HG02885 (cell line): Measurements from ENCODE around the gene SCGN.

Source experiments
- ATAC-seq: cut with Tn5 transposase; IDR thresholded peaks from one replicate; pipeline ENCODE4 v1.9.1; 2021; ENCODE audit warnings: mild to moderate bottlenecking; ENCODE audit not compliant: unreplicated experiment, poor library complexity

The SCGN gene, protein sequence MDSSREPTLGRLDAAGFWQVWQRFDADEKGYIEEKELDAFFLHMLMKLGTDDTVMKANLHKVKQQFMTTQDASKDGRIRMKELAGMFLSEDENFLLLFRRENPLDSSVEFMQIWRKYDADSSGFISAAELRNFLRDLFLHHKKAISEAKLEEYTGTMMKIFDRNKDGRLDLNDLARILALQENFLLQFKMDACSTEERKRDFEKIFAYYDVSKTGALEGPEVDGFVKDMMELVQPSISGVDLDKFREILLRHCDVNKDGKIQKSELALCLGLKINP

DNA sequence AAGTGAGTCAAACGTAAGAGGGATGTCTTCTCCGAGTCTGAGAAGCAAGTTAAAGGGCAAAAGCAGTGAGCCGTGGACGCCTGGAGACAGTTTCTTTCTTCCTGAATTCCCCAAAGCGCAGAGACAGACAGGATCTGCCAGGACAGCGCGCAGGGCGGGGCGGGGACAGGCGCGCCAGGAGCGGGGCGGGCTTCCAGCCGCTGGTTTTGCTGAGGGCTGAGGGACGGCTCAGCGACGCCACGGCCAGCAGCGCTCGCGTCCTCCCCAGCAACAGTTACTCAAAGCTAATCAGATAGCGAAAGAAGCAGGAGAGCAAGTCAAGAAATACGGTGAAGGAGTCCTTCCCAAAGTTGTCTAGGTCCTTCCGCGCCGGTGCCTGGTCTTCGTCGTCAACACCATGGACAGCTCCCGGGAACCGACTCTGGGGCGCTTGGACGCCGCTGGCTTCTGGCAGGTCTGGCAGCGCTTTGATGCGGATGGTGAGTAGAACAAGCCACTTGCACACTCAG, at the start of gene SCGN:
TSS of gene SCGN (plus strand) at position 209 of the 509 bp plus-strand sequence. CDS start at position 398, 189 bp downstream.
- no peak for ATAC-seq

DNA sequence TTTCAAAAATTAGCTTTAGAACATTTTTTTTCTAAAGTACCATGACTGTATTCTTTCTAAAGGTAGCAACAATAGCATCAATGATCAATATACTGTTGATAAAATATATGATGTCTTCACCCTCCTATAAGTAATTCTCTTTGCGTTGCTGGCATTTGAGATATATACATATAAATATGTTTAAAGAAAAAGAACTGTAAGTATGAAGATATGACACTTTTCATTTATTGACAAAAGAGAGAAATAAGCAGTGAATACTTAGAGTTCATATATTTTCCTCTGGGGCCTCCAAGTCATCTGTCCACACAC, 49.4 kb upstream of the SCGN start:
- ATAC-seq: no peak

DNA sequence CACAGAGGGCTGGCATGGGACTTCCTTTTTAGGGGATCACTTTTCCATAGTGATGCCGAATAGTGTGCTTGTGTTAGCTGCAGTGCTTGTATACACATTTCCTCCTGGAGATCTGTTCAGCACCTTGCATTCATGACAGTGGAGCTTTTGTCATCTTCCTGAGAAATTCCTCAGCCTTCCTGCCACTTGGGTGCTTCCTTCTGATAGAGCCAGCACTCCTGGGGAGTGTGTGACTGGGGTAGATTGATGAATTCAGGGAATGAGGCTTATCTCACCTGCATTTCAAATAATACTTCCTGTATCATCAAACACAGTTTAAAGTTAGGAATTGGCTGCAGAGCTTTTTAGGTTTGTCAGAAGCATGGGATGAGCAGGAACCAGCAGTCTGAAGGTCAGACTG, 48.8 kb upstream of the SCGN start:
- no peak for ATAC-seq

DNA sequence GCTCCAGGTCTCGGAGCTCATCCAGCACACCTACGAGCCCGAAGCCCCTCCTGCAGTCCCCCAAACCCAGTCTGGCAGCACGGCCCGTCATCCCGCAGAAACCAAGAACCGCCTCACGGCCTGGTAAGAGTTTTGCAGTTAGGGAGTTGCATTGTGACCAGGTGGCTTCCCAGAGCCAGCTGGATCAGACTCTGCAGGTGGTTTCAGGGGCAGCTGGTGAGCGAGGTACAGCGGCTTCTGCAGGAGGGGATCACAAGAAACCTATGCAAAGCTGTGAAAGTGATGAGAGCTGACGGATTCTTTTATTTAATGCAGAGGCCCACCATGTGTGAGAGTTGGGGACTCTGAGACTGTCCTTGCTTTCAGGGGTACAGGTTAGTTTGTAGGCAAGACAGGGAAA, 45.9 kb upstream of the SCGN start:
- ATAC-seq: no peak

DNA sequence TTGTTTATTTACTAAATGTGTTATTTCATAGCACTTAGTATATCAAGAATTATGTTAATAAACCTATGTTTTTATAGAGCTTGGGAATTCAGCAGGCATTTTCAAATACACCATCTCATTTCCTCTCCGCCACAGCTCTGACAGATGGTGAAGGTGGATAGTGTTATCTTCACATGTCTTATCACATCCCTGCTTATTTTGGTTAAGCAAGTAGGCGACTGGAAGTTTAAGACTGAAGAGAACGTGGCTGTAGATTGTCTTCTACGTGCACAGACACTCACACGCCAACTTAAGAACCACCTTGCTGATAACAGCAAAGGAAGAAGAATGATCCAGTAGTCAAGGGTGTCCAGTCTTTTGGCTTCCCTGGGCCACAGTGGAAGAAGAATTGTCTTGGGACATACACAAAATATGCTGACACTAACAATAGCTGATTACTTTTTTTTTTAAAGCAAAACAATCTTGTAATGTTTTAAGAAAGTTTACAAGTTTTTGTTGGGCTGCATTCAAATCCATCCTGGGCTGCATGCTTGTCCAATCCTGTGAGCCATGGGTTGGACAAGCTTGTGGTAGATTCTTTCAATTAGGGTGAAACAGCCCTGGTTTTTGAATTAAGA, 43.3 kb upstream of the SCGN start:
- ATAC-seq: no peak

DNA sequence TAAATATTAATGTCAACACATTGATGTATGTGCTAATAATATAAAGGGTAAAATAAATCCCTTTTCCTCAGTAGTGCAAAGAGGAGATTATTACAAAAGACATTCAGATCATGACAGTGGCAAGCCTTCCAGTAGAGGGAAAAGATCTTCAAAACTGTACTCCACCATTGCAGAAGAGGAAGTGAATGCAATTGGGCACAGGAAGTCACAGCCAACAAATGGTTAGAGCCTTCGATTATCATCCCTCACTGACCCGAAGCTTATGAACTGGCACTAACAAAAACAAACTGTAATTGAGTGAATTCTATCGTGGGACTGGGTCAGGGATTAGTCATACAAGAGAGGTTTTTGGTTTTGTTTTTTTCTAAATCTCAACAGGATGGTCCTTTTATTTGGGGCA, 39.3 kb upstream of the SCGN start:
- no peak for ATAC-seq

DNA sequence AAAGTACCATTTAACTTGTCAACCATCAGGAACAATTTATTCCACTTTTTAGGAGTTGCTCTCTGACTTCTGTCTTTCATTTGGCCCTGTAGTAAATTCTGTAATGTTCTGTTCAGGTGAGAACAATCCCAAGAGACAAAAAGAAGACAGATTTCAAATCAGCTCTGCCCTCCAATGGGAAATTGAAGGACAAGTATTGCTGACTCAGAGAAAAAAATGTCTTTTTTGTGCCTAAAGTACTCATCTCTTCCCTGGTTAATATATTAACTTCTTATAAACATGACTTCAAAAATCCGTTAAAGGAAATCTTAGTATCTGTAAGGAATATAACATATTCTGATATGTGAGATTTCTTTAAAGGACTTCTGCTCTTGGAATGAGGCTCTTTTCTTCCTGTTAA, 38.6 kb upstream of the SCGN start:
- ATAC-seq: no peak

DNA sequence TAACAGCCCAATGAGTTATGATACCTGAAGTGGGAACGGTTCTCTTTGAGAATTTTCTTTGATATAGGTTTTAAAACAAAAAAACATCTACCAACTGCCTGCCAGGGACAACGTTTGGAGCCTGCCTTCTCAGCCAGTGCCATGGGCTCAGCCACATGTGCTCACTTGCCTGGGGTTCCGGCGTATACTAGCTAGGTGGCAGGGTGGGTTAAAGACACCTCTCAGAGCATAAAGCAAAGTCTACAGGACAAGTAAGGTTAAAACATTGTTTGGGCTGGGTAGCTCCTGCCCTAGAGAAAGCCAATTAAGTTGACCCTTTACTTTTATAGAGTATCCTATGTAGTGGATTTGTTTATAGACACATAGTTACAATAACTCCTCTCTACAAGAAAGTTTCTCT, 38.0 kb upstream of the SCGN start:
- no peak for ATAC-seq

DNA sequence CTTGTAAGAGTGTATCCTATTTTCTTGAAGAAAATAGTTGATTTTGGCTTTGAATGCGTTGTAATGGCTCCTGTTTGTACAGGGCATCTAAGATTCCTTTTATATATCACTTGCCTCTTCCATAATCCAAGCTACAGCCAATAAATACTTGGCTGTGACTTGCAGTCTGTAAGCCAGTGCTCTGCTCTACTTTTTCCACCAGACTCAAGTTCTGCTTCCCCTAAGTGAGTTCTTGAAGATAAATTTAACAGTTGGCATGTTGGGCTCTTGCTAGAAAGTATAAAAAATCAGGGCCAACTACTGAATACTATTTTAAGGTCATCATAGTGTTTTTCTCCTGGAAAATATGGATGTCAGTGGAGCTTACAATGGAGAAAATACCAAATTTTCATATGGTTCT, 36.5 kb upstream of the SCGN start:
- no peak for ATAC-seq

DNA sequence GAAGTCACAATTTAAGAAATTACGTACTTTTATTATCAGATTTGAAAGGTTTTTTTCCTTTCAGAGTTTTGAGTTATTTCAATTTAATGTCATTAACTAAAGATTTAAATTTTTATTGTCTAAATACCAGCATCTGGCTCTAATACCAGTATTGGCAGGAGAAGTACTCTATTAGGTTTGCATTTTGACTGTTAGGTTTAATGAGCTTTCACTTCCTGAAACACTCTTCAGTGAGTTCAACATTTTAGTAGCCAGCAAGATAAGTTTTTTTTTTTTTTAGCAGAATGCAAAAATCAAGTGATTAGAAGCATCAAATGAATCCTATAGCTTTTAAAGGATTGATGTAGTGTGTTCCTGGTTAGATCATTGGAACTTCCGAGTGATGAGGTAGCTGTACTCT, 34.0 kb upstream of the SCGN start:
- ATAC-seq: peak; percentile 60

DNA sequence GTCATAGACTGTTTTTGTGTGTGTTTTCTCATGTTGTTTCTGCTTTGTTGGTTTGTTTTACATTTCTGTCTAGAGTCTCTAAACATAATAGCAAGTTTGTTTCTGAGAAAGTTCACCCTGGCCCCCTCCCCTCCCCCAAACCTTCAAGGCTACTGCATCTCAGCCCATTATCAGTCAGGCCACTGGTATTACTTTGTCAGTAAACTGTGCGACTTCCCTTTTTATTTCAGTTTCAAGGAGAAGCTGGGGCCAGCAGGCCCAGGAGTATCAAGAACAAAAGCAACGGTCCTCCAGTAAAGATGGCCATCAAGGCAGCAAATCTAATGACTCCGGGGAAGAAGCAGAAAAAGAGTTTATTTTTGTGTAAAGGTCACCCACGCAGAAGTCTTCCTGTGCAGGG, 32.8 kb upstream of the SCGN start:
- ATAC-seq: no peak

DNA sequence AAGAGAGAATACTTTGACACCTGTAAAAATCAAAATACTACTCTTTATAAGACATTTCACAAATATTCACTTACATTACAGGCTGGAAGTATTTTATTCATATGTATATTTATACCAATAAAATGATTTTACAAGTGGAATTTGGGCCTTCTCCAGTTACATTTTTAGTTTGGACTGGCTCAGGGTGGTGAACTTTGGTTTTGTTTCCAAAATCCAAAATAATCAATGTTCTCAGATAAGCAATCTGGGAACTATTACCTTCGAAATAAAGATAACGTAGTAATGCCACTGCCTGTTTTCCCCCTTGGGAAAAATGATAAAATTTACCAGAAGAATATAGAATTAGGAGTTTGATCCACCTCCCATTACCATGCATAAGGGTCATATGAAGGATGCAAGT, 31.6 kb upstream of the SCGN start:
- ATAC-seq: no peak

DNA sequence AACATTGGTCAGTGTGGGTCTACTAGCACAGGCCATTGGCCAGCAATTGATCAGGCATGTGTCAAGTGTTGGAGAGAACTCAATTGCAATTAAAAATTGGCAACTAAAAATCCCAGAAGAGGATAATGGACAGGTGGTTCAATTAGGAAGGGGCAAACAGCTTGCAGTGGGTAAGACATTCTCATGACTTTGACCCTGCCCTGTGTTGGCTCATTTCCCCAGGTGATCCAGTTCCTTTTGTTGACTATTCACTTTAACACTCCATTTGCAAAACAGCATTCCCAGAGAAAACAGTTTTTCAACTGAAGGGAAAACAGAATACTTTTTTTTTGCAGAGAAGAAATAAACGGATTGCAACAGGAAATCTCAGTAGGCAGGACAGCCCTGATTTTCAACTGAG, 28.9 kb upstream of the SCGN start:
- ATAC-seq: no peak

DNA sequence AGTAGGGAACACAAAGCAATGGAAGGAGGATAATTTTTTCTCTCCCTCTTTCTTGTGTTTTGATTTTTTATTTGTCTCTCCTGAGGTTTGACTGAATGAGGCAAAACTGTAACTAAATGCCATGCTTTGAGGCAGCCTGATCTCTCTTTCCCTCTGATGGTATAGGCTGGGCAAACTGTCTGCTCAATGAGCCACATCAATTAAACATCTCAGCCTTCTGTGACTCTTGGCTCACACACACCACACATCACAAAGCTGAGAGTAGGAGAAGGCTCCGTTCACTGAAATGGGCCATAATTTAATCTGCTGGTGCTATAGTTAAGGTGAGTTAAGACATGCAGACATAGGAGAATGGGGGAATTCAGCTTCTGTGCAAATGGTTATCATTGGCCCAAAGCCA, 28.1 kb upstream of the SCGN start:
- ATAC-seq: no peak

DNA sequence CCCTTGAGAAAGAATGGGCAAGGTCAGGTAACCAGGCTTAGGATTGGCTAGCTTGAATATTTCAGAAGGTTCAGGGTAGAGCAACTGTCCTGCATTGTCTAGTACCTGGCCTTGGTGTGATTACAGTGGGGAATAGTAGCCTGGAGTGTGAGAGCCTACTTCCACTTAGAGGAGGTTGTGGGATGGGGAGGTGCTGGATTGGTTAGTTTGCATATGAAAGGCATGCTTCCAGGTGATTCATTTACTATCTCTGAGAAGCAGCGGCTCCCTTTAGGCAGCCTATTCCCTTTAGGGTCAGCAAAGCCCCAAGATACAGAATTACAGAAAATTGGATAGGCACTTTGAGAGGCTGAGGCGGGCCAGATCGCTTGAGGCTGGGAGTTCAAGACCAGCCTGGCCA, 25.0 kb upstream of the SCGN start:
- no peak for ATAC-seq

DNA sequence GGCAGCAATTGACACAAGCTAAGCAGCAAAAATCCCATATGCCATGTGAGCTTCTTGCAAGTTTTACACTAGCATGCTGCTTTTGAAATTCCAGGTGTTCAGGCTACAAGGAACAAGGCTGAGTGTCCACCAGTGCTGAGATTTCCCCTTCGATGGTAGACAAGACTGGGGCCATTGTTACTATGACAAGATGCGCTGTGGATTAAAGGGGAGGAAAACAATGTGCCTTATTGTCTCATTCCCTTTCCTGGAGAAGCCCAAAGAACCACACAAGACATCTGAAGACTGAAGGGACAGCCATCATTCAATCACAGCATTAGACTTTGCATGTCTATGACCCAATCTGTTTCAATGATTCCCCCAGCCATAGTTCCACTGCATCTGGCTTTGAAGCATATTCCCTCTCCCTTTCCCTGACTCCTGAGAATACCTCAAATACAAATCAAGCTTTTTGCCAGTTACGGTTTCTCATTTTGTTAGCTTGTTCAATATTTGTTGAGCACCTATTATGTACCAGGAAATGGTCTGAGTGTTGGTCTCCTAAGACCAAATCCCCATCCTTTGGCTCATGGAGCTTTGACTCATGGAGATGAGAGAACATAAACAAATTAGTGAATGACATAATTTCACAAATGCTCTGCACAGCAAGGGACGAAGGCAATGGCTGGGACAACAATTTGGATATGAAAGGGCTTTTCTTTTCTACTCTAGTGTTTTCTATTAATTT, 23.4 kb upstream of the SCGN start:
- ATAC-seq: no peak

DNA sequence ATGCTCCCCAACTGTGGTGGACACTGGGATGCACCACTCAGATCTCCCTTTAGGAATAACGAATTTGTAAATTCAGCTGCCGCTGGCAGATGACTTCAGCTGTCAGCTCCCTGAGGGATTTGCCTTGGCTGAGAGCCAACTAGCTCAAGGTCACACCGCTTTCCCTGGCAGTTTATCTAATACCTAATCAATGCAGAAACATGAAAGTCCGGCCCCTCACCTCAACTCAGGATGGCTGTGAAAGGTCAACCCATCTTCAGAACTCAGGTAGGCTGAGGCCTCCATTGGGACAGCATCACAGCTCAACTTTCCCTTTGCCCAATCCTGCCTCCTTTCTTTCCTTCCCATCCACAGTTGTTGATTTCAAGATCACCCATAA, 22.8 kb upstream of the SCGN start:
- no peak for ATAC-seq

DNA sequence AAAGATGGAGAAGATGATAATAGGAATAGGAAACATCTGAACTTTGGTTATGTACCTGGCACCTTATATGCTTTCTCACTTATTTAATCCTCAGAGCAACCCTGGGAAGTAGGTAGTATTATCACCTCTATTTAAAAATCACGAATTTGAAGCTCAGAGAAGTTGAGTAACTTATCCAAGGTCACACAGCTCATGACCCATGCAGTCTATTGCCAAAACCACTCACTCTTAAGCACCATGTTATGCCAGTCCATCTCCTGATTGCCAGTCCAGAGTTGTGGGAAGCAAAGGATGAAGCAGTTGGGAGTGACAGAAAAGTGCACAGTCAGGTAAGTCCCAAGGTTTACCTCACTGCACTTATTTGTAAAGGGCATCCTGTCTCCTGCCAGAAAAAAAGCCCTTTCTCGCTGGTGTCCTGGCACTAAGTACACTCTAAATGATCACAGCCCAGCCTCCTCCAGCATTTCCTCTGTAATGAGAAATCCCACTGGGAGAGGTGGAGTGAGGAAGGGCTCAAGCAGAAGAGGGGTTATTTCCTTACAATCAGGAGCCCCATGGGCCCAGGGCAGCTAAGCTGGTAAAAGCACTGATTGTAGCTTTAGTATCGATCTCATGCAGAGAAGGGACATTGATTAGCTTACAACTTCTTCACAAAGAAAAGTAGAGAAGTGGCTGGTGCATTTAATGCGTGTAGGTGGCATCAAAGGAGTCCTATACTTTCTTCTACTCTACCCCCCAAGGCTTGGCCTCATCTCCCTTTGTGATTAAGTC, 21.3 kb upstream of the SCGN start:
- ATAC-seq: no peak

DNA sequence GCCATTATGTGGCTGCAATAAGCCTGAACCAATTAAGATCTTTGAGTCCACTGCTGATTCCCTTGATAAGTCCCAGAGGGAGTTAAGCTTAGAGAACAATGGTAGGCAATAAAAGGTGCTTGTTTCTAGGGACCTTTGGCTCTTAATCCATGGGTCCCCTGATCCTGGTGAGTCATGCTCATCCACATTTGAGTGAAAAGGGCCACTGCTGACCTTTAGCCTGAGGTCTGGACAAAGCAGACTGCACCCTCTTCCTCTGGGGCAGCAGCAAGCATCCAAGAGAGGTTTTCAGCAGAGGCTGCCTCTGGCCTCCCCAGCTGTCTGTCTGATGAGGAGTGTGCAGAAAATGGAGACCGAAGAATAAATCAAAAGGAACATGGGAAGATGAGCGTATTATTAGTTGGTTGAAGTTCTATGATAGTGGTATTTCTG, 16.1 kb upstream of the SCGN start:
- no peak for ATAC-seq

DNA sequence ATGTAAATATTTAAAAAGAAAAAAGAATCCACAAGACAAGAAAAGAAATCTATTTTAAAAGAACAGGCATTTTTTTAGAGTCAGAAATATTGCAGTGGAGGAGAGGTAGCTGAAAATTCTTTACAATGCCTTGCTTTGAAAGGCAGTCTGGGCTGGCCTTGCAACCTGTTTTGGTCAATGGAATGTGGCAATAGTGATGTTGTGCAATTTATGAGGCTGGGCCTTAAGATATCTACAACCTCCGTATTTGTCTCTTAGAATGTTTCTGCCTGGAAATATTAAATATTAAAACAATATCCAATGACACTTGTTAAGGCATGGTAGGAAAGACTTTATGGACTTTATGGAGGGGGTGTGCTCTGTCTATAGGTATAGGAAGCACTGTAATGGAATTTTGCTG, 14.8 kb upstream of the SCGN start:
- no peak for ATAC-seq

DNA sequence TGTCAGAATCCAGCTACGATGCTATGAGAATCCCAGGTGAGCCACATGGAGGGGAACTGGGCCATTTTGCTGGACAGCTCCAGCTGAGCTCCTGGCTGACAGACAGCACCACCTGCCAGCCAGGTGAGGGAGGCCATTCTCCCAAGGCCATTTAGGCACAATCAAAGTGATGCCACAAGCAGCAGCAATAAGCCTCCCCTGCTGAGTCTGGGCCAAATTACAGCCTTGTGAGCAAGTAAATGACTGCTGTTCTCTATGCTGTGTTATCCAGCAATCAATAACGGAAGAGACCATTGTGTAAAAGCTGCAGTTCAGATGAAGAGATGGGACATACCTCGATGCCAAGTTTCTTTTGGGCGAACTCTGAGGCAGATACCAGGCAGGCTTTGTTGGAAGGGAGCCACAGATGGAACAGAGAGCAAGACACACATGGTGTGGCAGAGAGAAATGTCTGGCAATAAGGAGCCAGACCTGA, 14.0 kb upstream of the SCGN start:
- ATAC-seq: no peak
